NCI-H1092 (cell line): ENCODE results near the gene NUSAP1.
"Not testable (repeated sequence)": the region's sequence is repeated elsewhere in the genome, so short reads cannot be mapped to it uniquely, and the experiment has no call there.

Experiments
- DNase-seq: peaks from one replicate; lab custom pipeline; 2025; lab: John Stamatoyannopoulos, UW

The NUSAP1 gene

GRCh38 chr15:41332194-41333025 is at the start of gene NUSAP1, which contains the start of gene OIP5:
NUSAP1 (plus strand) TSS chr15:41332881; CDS start chr15:41332958, 77 bp downstream.
OIP5 (minus strand) TSS chr15:41332591; CDS start chr15:41332561, 30 bp downstream.
- DNase-seq: peak; percentile 99

DNA sequence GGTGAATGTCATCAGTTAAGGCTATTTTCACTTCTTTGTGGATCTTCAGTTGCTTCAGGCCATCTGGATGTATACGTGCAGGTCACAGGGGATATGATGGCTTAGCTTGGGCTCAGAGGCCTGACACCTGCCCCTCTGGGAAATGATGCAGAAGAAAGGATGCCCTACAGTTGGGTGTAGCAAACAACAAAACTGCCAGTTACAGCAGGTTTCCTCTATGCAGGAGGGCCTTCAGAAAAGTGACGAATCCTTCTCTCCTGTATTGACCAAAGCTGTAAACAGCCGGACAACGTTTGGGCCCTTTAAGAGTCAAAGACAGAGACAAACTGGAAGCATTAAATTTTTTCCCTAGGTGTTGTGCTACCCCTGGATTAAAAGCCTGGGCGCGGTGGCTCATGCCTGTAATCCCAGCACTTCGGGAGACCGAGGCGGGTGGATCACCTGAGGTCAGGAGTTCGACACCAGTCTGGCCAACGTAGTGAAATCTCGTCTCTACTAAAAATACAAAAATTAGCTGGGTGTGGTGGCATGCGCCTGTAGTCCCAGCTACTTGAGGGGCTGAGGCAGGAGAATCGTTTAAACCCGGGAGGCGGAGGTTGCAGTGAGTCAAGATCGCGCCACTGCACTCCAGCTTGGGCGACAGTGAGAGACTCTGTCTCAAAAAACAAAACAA is 49.6 kb upstream of the NUSAP1 start:
- DNase-seq: not testable (repeated sequence)

- DNase-seq: peak; percentile 96
These were observed 48.8 kb upstream of the NUSAP1 start for GRCh38 chr15:41283653-41284426.

GRCh38 chr15:41284427-41285177 is 48.1 kb upstream of the NUSAP1 start:
- no peak for DNase-seq

GRCh38 chr15:41285285-41285684 is 47.4 kb upstream of the NUSAP1 start:
- no peak for DNase-seq

- DNase-seq: no peak
These were observed 45.9 kb upstream of the NUSAP1 start for GRCh38 chr15:41286665-41287333.

DNA sequence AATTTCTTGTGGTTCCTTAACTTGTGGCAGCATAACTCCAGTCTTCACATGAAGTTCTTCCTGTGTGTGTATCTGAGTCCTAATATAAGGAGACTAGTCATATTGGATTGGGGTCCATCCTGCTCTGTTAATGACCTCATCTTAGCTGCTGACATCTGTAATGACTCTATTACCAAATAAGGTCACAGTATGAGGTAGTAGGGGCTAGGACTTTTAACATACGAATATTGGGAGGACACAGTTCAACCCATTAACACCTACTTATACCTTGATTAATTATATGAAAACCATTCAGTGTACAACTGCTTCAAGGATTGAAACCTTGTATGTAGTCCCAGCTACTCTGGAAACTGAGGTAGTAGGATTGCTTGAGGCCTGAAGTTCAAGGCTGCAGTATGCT is 44.2 kb upstream of the NUSAP1 start:
- no peak for DNase-seq

DNA sequence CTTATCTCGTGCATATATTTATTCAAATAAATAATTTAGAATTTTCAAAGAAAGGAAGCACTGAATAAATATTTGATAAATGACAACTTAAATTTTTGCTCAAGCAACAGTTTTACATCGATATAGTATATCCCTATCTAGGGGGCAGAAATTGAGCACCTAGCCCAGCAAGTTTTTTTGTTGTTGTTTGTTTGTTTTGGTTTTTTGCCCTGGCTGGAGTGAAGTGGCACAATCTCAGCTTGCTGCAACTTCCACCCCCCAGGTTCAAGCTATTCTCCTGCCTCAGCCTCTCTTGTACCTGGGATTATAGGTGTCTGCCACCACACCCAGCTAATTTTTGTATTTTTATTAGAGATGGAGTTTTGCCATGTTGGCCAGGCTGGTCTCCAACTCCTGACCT is 42.7 kb upstream of the NUSAP1 start:
- no peak for DNase-seq

- DNase-seq: no peak
These were observed 41.5 kb upstream of the NUSAP1 start for GRCh38 chr15:41291065-41291631.

DNA sequence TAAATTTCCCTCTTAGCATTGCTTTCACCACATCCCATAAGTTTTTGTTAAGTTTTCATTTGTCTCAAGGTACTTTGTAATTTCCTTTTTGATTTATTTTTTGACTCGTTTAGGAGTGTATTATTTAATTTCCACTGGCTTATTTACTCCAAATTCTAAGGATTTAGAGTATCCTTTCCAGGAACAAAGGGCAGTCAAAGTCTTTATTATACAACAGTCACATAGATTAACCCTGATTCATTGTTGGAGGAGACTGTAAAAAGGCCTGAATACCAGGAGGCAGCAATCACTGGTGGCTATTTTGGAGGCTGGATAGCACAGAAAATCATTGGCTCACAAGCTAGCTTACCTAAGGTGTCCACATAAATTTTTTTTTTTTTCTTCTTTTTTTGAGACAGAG is 40.2 kb upstream of the NUSAP1 start:
- no peak for DNase-seq

GRCh38 chr15:41301139-41301538 is 31.5 kb upstream of the NUSAP1 start:
- not testable (repeated sequence) for DNase-seq

DNA sequence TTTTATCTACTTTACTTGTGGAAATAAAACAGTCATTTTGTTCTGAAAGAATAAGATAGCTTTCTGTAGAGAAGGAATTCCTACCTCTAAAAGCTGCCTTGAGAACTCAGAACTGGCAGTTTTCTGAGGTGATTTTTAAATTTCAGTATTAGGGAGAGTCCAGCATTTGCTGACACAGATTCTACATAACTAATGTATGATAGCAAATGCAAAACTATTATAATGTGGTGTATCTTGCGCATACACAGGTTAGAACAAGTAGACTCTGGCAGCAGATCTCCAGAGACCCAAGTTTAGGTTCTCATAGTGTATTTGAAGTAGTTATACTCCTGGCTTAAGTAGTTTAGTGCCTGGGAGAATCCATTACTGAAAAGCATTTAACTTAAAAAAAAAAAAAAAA is 31.1 kb upstream of the NUSAP1 start:
- no peak for DNase-seq

DNA sequence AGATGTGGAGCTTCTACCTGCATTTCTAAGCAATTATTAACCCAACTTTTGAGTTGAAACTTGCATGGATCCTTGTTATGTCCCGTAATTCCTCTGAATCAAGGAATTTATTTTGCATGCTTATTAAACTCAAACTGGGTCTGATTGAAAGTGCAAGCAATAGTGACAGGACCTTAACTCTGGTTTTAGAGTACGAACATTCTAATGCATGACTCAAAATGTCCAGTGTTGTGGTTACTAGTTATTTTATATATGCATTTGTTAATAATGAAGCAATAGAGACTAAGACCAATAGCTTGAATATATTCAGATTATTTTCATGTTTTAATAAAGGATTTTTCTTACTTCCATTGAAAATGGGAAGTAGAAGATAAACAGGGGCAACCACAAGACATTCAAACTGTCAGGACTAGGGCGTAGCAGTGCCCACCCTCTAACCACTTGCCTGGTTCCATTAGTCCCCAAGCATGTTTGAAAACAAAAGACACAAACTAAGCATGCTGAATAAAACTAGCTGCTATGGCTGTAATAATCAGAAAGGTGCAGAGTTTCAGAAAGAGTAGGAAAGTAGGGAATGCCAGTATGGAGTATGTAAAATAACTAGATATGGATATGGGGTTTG is 28.4 kb upstream of the NUSAP1 start:
- no peak for DNase-seq

DNA sequence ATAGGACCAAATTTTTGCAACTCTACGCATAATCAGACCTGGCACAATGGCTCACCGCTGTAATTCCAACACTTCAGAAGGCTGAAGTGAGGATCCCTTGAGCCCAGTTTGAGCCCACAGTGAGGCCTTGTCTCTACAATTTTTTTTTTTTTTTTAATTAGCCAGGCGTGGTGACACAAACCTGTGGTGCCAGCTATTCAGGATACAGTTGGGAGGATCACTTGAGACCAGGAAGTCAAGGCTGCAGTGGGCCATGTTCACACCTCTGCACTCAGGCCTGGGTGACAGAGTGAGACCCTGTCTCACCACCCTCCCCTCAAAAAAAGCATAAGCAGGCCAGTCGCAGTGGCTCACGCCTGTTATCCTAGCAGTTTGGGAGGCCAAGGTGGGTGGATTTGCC is 25.0 kb upstream of the NUSAP1 start:
- no peak for DNase-seq

- no peak for DNase-seq
These were observed 23.3 kb upstream of the NUSAP1 start for GRCh38 chr15:41309226-41309905.

DNA sequence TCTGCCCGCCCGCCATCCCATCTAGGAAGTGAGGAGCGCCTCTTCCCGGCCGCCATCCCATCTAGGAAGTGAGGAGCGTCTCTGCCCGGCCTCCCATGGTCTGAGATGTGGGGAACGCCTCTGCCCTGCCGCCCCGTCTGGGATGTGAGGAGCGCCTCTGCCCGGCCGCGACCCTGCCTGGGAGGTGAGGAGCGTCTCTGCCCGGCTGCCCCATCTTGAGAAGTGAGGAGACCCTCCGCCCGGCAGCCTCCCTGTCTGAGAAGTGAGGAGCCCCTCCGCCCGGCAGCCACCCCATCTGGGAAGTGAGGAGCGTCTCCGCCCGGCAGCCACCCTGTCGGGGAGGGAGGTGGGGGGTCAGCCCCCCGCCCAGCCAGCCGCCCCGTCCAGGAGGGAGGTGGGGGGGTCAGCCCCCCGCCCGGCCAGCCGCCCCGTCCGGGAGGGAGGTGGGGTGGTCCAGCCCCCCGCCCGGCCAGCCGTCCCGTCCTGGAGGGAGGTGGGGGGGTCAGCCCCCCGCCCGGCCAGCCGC is 11.8 kb upstream of the NUSAP1 start:
- not testable (repeated sequence) for DNase-seq

GRCh38 chr15:41323611-41324010 is 9.1 kb upstream of the NUSAP1 start:
- DNase-seq: no peak

GRCh38 chr15:41331281-41331680 is 1.4 kb upstream of the NUSAP1 start:
- no peak for DNase-seq

DNA sequence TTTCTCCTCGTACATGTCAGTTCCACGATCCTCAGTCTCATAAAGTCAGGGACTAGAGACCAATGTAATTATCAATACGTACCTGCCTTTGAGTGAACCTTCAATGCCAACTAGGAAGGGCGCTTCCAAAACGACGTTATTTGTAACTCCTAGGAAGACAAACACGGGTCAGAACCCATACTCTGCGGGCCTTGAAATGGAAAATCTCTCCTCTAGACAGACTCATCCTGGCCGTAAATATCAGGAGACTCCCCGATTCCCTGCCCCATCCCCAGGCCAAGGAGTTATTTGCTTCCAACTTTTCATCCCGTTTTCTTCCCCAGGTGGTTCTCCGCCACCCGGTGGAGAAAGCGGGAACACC is 868 bp upstream of the NUSAP1 start:
- no peak for DNase-seq
